CD4-positive, alpha-beta T cell treated with Interleukin-12 subunit alpha and Interleukin-12 subunit beta, for 1 hour (primary cell): ENCODE results near the gene LMX1B.
"Not testable (repeated sequence)": the region's sequence is repeated elsewhere in the genome, so short reads cannot be mapped to it uniquely, and the experiment has no call there.

Experiments
- DNase-seq: peaks from one replicate; pipeline ENCODE4 v3.0.0-alpha.2; 2020

The LMX1B gene

DNA sequence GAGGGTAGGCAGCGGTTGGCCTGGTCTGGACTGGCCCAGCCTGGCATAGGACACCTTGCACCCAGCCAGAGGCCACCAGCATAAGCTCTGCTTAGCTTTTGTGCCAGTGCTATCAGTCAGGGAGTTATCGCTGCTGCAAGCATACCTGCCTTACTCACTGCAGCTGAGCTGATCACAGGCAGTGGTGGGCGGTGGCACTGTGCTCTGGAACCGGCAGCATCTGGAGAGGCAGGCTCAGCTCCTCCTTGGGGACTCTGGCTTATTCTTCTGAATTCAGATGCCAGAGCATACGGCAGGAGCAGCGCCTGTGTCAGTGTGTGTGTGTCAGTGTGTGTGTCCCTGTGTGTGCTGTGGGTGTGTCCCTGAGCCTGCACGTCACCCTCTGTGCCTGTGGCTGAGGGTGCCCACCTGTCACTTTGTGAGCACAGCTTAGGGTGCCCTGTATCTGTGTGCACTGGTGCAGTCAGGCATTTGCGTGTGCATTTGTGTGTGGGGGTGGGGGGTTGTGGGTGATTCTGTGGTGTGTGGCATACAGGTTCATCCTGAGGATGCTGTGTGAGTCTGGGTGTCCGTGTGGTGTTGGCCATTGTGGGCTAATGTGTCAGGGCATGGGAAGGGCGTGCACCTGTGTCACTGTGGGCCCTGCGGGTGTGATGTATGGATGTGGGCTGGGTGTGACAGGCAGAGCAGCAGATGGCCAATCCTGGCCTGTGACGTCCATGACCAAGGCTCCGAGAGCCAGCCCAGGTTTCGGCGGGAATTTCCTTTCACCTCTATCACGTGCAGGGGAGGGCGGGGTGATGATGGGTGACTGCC lies 23.5 kb downstream of the LMX1B start:
- DNase-seq = peak; percentile 58

DNA sequence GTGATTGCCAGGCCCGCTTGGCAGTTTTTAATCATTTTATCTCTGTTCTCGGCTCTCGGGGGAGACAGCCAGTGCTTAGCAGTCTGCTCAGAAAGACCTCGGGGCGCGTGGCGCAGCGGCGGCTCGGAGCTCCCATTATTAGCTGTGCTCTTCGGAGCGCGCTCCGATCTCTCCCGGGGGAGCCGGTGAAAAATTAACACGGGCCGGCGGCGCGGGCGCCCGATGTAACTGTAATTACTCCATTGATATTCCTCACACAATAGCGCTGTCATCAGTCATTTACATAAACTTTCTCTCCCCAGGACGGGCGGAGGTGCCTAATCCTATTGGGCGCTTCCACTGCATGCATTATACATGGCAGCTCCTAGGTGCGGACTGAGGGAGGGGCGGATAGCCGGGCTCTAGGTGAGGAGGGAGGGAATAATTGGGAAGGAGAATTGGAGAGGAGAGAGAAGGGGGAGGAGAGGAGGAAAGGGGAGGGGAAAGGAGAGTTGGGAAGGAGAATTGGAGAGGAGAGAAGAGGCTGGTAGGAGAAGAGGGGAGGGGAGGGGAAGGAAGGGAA lies 24.9 kb downstream of the LMX1B start:
- DNase-seq = no peak

DNA sequence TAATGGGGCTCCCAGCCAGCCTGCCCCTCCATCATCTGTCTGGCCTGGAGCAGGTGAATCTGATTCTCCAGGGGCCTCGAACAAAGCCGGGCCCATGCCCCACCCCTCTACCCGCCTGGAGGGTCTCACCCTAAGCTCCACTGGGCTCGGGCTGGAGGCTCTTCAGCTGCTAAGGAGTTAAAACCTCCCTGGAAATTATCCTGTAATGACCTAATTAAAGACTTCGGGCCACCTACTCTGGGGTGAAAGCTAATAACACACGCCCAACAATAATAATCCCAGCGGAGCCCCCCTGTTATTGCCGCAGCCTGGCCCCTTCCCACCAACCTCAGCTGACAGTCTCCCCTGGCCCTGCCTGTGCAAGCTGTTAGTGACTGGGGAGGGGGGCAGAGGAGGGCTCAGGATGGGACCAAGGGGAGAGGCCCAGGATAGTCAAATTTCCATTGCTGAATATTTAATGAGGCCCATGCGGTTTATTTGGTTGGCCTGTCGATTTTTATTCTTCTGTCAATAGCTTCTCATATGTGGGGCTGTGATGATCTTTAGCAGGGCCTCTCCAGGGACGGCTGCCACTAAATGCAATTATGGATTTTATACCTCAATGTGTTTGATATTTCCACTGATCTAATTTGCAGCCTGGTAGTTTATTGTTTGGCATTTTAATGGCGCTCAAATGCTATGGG lies 25.7 kb downstream of the LMX1B start:
- DNase-seq = no peak

DNA sequence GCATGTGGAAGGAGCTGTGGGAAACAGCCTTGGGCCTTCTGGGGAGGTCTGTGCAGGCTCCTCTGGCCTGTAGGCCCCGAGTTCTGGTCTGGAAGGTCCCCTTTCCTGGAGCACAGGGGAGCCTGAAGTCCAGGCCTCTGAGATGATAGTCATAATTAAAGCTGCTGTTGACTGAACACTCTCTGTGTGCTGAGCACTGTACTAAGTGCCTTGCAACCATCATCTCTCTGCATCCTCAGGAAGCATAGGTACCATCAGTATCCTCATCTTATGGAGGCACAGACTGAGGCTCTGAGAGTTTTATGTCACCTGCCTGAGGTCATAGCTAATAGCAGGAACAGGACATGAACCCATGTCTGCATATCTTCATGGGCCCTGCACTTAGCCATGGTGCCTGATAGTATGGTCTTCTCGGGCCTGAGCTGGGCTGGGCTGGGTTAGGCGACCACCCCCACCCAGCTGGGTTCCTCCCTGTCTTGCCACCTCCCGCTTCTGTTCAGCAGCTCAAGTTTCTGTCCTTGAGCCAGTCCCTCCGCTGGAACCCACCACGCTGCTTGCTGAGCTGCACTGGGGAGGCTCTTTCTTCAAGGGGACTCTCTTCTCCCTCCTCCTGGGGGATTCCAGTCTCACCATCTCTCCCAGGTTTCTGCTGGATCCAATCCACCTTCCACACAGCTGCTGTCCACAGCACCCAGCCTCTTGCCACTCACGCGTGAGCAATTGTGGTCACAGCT lies 27.6 kb downstream of the LMX1B start:
- DNase-seq = no peak

DNA sequence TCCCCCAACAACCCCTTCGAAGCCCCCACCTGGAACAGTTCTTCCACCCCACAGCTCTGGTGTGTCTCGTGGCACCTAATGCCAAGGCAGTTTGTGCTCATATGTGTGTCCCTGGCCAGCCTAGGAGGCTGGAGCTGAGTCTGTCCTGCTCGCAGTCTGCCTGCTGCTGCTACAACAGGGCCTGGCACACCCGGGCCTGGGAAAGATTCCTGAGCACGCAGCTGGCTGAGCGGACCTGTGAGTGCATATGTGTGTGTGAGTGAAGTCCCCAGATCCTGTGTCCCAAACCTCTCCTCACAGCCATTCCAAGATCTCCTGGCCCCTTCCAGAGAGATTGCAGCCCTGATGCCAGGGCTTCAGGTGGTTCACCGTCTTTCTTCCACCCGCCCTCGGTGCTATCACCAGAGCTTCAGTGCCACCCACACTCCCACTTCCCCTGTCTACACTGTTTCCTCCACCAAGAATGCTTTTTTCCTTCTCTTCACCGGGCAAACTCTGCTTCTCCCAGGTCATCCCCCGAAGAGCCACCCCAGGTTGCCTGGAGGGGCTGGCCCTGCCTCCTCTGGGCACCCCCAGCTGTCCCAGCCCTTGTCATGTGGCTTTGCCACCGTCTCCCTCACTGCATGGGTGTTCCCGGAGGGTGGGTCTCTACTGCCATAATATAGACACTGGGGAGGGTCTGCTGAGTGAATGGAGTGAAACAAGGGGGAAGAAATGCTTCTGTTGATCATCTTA lies 28.4 kb downstream of the LMX1B start:
- DNase-seq = no peak

DNA sequence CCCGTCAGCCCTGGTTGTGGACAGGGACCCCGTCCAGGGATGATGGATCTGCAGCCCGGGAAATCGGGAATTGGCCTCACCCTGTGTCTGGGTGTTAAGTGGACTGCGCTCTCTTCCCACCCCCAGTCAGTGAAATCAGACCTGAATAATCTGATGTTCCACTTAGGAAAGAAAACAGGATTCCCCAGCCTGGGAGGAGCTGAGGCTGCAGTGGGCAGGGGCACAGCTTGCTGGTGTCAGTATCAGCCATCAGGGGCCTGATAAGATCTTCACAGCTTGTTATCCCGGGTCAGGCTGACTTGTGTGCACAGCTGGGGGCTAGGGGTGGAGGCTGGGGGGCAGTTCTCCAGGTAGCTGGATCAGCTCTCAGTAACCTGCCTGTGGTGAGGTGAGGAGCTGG lies 29.1 kb downstream of the LMX1B start:
- no peak for DNase-seq

DNA sequence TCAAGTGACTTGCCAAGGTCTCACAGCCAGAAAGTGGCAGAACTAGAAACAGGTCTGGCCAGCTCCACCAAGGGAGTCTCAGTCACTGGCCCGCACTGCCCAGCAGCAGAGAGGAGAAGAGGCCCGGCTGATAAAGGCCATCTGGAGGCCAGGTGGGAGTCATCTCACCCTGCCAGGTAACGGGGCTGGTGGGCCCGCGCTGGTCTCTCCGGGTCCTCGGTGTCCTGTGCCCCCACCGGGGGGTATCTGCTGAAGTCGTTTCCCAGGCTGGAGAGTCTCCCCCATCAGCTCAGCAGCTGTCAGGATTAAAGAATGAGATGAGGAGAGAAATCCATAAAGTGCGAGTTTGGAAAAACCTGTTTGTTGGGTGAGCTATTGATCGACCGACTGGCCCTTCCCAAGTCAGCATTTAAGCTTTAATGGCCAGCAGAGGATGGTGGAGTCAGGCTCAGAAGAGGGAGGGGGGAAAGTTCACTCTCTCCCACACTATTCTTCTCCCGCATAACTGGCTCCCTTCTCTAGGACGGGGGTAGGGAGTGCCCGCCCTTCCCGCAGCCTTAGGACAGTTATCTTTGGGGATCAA lies 30.3 kb downstream of the LMX1B start:
- DNase-seq = no peak

DNA sequence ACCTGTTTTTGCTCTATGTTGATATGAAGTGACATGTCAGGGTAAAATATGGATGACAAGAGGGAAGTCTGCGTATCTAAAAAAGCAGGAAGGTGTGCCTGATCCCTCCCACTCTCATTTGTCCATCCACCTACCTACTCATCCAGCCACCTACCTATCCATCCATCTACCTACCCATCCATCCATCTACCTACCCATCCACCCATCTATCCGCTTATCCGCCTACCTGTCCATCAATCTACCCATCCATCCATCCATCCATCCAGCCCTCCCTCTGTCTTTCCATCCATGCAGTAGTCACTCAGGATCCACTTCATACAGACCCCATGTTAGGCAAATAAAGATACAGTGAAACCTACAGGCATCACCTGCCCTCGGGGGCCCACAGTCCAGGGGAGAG lies 32.4 kb downstream of the LMX1B start:
- DNase-seq = no peak

DNA sequence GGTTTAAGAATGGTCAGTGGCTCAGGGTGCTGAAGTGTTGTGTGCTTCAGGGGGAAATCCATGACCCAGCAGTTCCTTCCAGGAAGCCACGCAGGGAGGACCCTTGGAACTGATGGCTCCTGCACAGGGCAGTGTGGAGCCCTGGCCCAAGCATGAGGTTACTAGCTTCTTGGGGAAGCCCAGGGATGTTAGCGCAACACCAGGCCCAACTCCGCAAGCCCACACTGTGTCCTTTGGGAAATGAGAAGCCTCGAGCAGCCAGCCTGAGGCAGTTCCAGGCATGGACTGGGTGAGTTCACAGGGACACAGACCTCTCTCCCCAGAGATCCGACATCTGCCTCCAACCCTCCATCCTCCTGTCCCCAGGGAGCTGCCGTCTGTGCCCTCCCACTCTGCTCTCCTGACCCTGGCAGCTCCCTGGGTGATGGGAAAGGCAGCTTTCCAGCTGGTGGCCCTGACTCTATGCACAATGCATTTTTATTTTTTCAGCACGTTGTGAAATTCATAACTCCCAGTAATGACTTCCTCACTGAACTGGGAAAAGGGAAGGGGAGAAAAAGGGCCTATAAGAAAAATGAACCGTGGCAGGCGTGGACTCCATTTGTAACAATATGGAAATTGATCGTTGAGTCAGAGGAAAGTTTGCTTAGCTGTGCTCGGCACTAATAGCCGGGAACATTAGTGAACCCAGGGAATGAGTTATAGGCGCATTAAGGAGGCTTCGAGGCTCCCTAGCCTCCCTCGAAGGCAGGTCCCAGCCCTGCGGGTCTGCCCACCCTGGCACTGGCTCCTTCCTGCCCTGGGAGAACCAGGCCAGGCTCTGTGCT lies 34.1 kb downstream of the LMX1B start:
- DNase-seq = no peak

DNA sequence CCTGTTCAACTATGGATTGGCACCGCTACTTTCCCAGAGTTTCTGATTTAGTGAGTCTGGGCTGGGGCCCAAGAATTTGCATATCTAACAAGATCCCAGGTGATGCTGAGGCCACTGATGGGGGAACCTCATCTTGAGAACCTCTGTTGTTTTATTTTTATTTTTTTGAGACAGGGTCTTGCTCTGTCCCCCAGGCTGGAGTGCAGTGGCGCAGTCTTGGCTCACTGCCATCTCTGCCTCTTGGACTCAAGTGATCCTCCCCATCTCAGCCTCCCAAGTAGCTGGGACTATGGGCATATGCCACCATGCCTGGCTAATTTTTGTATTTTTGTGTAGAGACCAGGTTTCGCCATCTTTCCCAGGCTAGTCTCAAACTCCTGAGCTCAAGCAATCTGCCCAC lies 35.7 kb downstream of the LMX1B start:
- DNase-seq = no peak

DNA sequence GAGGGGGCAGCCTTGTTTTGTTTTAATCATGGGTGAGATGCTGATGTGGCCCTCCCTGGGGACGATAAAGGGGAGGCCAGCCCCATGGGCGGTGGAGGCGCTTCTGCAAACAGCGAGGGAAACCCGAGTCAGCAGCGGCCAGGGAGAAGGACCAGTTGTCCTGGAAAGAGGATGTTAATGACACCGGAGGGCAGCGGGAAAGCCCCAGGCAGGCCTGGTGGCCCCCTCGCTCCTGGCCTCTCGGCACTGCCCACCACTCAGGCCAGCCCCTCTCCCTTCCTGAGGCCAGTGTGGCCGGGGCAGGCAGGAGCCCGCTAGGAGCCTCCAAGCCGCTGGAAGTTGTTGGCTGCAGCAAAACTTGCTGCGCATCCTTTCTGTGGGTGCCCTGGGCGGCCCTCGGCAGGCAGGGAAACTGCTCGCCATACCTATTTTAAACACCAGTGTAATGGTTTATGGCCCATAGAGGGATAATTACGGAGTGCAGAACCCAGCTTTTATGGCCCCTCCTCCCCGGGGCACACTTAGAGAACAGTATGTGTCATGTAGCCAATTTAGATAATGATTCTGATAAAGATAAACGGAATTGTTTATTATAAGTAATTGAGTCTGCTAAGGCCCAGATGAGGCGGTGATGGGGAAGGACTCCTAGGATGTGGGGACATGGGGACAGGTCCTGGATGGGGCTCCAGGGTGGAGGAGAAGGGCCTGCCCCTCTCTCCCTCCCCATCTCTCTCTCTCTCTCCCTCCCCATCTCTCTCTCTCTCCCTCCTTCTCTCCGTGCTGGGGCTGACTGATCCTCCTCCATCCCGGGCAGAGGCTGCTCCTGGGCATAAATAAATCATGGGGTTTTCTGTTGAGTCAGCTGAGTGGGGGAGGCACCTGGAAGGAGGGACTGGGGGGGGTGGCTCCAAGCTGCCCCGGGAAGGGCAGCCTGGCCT lies 36.9 kb downstream of the LMX1B start:
- no peak for DNase-seq

DNA sequence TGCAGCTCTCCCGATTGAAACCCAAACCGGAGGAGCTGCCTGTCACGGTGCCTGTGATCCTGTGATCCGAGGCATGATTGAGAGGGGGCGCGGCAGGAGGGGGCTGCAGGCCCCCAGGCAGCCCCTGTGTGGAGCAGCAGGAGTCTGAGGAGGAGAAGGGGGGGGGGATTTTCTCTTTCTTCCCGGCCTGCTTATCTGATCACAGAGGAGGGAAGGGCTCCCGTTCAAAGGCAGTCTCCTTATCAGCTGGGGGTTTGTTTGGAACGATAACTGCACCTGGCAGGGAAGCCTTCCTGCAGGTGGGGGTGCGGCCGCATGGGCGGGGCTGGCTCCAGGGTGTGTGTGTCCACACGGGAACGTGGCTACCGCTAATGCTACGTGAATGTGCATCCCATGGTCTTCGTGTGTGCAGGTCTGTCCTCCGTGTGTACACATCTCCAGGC lies 38.4 kb downstream of the LMX1B start:
- DNase-seq = no peak

DNA sequence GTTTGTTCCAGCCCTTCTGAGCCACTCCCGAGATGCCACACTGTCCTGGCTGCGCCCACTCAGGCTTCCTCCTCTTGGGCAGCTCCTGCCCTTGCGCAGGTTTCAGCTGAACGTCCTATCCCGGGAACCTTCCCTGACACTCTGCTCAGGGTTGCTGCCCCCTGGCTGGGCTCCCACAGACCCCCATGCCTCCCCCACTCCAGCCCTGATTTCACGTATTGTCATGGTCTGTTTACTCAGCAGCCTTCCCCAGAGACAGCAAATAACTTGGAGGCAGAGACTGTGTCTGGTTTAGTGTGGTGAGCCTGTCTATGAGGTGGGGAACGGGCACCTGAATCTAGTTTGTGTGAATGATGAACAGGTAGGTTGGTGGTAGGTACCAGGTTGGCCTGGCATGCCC lies 40.4 kb downstream of the LMX1B start:
- DNase-seq = no peak

DNA sequence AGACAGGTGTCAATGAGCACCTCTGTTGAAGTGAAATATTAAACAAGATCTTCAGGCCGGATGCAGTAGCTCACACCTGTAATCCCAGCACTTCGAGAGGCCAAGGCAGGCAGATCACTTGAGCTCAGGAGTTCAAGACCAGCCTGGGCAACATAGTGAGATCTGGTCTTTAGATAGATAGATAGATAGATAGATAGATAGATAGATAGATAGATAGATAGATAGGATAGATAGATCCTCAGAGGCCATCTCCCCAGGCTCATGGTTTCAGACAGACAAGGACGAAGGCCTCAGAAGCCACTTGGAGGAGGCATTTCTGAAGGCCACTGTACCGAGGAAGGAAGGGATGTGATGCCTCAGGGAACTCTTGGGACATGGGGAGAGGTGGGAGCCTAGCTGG lies 42.5 kb downstream of the LMX1B start:
- not testable (repeated sequence) for DNase-seq

DNA sequence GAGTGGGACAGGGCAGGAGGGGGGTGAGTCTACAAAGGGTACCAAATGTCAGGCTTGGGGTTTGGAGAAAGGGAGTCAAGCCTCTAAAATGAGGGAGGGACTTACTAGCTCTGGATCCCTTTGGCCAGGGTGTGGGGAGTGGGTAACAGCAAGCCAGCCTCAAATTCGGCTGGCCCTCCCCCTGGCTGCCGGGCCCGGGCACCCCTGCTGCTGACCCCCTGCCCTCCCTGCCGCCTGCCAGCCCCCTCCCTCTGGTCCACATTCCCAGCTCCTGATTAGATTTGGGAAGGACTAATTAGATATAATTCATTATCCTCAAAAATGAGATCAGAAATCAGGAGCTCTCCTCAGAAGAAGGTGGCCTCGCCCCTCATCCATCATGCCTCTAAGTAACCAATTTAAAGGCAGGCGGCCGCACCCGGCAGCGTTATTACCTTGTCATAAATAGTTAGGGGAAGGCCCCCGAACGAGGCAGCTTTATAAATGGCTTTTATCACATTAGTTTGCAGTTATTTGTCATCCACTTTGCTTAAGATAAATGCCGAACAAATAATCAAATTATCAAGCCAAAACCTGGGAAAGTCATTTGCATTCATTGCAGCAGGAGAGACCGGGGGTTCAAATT lies 44.6 kb downstream of the LMX1B start:
- DNase-seq = no peak

DNA sequence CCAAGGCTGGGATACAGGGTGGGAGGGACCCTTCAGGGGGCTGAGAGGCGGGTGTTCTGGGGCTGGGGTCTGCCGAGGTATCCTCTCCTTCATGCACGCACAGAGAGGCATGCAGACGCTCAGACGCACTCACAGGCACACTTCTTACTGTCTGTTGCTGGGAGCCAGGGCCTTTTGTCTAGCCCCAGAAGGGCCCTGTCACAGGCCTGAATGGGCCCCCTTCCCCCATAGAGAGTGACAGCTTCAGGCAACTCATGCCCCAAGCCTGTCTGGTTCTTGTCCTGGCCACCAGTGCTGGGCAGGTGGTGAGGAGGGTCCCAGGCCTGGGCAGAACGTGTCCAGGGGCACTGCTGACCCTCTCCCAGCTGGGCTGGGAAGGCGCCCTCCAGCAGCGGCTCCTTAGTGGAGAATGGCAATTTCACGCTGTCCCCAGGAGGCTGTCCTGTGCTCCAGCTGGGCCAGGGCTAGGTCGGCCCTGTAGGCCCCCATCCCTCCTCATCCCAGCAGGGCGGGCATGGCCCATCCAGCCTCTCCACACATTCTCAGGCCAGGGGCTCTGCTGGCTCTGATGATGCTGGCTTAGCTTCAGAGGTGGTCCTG lies 45.3 kb downstream of the LMX1B start:
- DNase-seq = no peak

DNA sequence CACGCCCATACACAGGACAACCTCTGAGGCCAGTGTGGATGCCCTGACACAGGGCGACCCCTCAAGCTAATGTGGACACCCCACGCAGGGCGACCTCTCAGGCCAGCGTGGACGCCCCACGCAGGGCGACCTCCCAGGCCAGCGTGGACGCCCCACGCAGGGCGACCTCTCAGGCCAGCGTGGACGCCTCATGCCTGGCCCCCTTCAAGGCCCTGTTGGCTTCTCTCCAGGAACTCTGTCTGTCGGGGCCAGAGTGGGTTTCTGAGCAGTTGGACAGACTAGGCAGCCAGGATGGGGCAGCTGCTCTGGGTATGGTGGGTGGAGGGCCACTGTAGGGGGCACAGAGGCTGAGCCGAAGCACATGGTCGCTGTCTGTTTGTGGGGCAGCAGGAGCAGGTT lies 47.4 kb downstream of the LMX1B start:
- no peak for DNase-seq

DNA sequence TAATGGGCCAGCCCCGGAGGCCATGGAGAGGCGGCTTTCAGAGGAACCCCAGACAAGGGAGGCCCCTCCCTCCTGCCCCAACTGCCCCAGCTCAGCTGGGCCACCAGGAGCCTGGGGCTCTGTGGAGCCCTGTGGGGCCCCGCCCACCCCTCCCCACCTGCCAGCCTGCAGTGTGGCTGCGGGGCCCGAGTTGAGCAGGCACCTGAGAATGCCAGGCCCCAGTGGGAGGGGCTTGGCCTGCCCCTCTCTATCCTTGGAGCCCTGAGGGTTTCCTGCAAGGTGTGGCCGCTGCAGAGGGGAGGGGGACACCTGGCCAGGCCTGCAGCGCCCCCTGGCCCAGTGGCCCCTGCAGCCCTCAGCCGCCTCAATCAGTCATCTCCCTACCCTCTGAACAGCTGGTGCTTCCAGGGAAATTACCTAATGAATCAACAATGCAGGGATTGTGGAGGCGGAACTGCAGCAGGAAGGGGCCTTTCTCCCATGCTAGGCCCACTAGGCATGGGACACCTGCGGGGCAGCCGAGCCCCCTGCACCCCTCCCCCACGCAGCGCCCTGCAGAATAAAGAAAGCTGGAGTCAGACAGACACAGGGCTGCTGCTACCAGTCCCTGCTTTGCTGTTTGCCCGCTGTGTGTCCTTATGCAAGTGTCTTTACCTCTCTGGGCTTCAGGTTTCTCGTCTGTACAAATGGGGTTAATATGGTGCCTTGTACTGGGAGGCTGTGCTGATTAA lies 48.0 kb downstream of the LMX1B start:
- DNase-seq = no peak

DNA sequence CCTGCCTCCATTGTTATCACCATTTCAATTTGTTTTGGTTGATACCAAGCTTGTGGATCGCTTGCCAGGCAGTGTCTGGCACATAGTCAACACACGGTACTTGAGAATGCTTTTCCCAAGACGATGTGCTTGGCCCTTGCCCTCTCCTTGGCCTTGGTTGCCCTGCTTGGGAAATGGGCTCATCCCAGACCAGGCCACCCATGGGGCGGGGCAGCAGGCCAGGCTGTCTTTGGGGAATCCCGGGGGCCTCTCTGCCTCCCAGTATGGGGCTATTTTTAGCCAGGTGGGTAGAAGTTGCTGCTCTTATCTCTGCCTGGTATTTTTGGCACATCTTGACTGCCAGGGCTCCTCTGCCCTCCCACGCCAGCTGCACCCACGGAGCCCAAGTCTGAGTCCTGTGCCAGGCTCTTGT lies 49.9 kb downstream of the LMX1B start:
- no peak for DNase-seq
